ENCODE data around the gene MRPL20. TPM values are rescaled to one million over a fixed set of nuclear protein-coding genes. Genes with fewer than 3 reads are reported as not detected.

Gene MRPL20
- total RNA-seq, 1 donor from 2014 or later = 150 TPM

GRCh38 chr1:1434824-1435105 is 27.7 kb upstream of the MRPL20 start:
- TF ChIP-seq CTCF (conservative IDR thresholded peaks at IDR 0.05; ENCODE audit: low read depth, low read length) = no peak
- H3K4me3 ChIP-seq (ENCODE audit: low read depth, low read length) = no peak overlapping the region
- no peak for DNase-seq (ENCODE audit: low read depth)

DNA sequence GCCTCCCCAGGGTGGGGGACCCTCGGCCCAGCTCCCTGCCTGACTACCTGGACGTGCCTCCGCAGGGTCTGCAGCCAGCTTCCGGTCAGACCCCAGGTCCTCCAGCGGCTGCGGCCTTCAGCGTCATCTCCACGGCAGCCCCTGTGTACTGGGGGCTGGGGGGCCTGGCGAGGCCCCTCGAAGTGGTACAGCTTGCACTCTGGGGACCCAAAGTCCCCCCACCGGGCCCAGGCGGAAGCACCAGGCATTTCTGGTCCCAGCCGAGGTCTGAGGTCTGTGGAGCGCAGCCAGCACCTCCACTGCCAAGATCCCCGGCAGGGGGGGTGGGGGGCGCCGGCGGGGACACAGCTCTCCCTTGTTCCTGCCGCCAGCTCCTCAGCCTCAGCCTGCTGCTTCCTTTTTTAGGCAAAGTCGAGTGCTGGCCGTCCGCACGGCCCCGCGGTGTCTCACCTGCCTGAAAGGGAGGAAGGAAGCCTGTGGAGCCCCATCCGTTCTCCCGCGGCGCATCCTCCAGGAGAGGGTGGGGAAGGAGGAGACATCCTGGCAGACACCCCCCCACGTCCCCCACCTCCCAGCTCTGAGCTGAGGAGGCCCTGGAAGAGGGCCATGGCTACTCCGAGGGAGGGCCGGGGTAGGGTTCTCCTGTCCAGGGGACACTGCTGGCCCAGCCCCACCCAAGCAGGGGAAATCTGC is 27.2 kb upstream of the MRPL20 start:
- H3K4me3 ChIP-seq (ENCODE audit: low read depth, low read length) = no peak overlapping the region
- no peak for DNase-seq (ENCODE audit: low read depth)
- TF ChIP-seq CTCF (conservative IDR thresholded peaks at IDR 0.05; ENCODE audit: low read depth, low read length) = no peak

DNA sequence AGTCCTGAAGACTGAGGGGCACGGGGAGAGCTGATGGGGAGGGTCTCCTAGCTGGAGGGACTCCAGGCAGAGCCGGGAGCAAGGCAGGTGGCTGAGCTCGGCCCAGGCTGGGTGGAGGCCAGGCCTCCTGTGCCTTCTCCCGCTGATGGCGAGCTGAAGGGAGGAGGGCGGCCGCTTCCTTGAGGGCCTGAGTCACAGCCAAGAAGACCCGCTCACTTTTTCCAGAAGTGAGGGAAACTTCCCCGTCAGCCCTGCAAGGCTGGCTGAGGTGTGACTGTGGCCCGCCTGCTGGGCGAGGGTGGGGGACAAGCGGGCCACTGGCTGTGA is 26.7 kb upstream of the MRPL20 start:
- no peak for TF ChIP-seq CTCF (conservative IDR thresholded peaks at IDR 0.05; ENCODE audit: low read depth, low read length)
- no peak for DNase-seq (ENCODE audit: low read depth)
- no peak overlapping the region for H3K4me3 ChIP-seq (ENCODE audit: low read depth, low read length)

GRCh38 chr1:1432951-1433803 is 26.1 kb upstream of the MRPL20 start:
- no peak overlapping the region for H3K4me3 ChIP-seq (ENCODE audit: low read depth, low read length)
- no peak for TF ChIP-seq CTCF (conservative IDR thresholded peaks at IDR 0.05; ENCODE audit: low read depth, low read length)
- DNase-seq (ENCODE audit: low read depth) = no peak

GRCh38 chr1:1432274-1432950 is 25.3 kb upstream of the MRPL20 start:
- H3K4me3 ChIP-seq (ENCODE audit: low read depth, low read length) = no peak overlapping the region
- TF ChIP-seq CTCF (conservative IDR thresholded peaks at IDR 0.05; ENCODE audit: low read depth, low read length) = no peak
- DNase-seq (ENCODE audit: low read depth) = no peak

DNA sequence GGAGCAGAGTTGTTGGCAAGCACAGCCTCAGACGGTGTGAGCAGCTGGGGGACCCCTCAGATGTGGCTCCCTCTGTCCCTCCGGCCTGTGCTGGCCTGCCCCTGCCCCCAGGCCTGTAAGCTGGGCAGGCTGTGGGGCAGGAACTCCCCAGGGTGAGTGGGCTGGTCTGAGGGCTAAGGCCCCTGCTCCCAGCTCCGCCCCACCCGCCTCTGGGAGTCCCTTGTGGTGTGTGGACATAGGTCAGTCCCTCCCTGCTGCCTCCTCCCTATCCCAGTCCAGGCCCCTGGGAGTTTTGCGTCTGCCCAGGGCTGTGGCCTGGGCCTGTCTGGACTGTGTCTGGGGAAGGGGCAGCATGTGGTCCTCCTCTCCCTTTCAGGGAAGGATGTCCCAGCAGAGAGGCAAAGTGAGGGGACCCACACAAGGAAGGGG is 24.8 kb upstream of the MRPL20 start:
- no peak for TF ChIP-seq CTCF (conservative IDR thresholded peaks at IDR 0.05; ENCODE audit: low read depth, low read length)
- no peak overlapping the region for H3K4me3 ChIP-seq (ENCODE audit: low read depth, low read length)
- DNase-seq (ENCODE audit: low read depth) = no peak
